ACHN (cell line): ENCODE measurements around the gene GSTO2.

Experiments used
- DNase-seq: peaks from one replicate; pipeline ENCODE4 v3.0.0-alpha.2; 2015
- in situ Hi-C: cut with HindIII; loops from 2 replicates; pipeline ENCODE4 v1.10.0; 2017; ENCODE audit warnings: low sequenced_read_pairs, low pct_ligation_motif_present, low pct_unique_long_range_greater_than_20kb

Gene GSTO2

GRCh38 chr10:104300002-104300735 is 31.2 kb downstream of the GSTO2 start:
- in situ Hi-C loops: loop anchor here (10.0 kb wide), 1 partner anchor 45 kb away; the partner anchor contains the start of gene GSTO1
- peak; percentile 75 for DNase-seq

DNA sequence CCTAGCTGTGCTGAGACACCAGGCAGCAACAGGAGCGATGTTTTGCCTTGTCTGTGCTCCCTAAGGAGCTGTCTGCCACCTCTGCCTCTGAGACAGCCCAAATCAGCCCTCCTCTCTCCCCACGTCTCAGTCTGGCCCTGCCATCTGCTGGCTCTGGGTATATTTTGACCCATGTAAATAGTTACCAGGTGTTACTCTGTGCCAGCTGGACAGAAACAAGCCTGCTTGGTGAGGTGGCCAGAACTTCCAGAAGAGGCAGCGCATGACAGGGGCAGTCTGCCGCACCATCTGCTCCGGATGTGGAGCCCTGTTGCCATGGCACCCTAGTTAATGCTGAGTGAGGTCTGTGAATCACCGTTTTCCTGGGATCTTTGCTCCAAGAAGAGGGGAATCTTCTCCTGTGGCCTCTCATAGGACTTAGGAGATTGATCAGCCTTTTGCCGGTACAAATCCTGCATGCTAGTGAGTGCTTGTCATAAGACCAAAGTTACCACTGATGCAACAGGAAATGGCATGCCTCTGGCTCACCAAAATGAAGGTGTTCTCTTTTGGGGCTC is 31.8 kb downstream of the GSTO2 start:
- in situ Hi-C loops: loop anchor here (10.0 kb wide), 1 partner anchor 46 kb away; the partner anchor contains the start of gene GSTO1
- peak; percentile 98 for DNase-seq

DNA sequence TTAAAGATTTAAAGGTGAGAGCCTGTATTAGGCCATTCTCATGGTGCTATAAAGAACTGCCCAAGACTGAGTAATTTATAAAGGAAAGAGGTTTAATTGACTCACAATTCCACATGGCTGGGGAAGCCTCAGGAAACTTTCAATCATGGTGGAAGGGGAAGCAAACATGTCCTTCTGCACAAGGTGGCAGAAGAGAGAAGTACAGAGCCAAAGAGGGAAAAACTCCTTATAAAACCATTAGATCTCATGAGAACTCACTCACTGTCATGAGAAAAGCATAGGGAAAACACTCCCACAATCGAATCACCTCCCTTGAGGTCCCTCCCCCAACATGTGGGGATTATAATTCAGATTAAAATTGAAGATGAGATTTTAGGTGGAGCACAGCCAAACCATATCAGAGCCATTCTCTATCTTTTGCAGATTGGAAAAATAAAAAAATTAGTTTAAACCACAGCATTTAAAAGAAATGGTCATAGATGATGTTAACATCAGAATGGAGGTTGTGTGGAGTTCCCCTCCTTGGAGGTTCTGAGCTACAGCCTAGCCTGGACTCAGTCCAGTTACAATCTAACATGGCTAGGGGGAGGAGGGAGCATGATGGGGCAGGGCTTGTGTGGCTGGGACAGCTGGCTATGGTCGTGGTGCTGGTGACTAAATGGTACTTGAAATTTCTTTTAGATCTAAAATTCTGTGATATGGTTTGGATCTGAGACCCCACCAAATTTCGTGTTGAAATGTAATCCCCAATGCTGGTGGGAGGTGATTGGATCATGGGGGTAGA is 33.1 kb downstream of the GSTO2 start:
- in situ Hi-C loops: loop anchor here (10.0 kb wide), 1 partner anchor 47 kb away; the partner anchor contains the start of gene GSTO1
- no peak for DNase-seq

DNA sequence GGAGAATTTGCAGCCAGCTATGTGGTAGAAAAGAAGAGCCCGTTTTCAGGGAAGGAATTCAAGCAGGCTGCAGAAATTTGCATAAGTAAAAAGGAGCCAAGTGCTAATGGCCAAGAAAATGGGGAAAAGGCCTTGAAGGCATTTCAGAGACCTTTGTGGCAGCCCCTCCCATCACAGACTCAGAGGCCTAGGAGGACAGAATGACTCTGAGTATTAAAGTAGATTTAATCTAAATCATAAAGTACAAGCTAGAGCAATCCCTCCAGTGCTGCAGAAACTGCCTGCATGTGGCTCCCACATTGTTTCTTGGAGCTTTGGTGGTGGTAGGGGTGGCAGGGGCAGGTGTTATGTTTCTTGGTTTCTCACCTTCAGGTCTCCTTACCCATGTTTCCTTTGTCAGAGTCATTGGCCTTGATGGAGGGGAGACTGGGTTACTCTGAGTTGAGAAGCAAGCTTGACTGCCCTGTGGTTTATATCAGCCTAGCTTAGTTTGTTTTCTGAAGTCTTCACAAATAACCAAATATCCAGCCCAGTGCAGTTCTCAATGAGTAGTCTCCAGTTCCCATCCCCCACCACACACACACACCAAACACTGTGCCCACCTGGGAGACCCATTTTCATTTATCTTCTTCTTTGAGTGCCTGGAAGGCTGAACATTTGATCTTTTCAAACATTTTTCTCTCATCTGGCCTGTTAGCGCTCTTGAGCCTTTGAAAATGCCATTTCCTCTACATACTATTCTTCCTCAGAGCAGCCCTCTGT is 34.8 kb downstream of the GSTO2 start:
- in situ Hi-C loops: loop anchor here (10.0 kb wide), 1 partner anchor 49 kb away; the partner anchor contains the start of gene GSTO1
- no peak for DNase-seq

GRCh38 chr10:104304356-104304745 is 35.4 kb downstream of the GSTO2 start:
- DNase-seq: no peak
- in situ Hi-C loops: loop anchor here (10.0 kb wide), 1 partner anchor 50 kb away; the partner anchor contains the start of gene GSTO1

DNA sequence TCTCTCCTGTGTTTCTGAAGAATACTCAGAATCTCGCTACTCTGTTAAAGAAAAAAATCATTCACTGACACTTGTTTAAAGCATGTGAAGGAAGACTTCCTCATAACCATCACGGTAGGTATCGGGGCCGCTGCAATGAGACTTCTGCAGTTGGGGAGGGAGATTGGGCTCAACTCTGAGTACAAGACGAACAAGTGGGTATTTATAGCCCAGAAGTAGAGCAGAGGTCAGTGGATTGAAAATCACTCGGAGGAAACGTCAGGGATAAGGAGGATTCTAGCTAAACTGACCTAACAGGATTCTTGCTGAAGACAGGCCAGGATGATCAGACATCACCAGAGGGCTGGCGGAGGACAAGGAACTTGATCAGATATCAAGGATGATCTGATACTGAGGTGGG is 35.9 kb downstream of the GSTO2 start:
- in situ Hi-C loops: loop anchor here (10.0 kb wide), 1 partner anchor 50 kb away; the partner anchor contains the start of gene GSTO1
- DNase-seq: no peak

- no peak for DNase-seq
- in situ Hi-C loops: loop anchor here (10.0 kb wide), 1 partner anchor 52 kb away; the partner anchor contains the start of gene GSTO1
Measured at GRCh38 chr10:104306897-104307296, 37.9 kb downstream of the GSTO2 start.

DNA sequence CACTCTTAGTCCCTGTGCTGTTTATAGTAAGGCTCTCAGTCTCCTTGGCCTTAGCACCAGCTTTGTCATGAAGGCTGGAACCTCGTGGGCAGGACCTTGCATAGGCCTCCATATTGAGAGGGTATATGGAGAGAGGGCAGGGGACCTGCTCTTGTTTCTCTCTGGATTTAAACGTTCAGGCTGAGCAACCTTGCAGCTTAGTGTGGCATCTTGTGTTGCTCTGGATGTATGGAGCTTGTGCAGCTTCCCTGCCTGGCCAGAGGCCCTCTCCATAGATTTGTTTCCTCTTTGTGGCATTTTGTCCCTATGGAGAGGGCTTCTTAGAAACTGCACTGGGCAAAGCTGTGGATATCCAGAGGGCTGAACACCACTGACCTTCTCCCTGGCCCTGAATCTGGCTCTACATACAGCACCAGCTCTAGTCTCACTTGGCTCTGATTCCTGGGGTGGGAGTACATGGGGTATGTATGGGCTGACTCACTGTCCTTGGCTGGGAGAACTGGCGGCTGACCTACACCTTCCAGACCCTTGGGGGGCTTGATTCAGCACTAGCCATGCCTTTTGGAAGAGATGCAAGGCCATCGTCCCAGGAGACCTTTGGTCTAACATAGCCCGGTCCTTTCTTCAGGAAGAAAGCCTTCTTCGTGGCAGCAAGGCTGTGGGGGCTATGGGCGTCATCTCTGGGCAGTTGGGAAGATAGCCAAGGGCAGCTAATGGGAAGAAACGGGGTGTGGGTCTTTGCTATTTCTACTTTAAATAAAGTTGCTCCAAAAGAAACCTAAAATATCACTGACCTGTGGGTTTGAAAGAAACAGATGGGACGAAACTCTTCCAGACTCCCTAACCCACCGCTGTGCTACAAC is 38.8 kb downstream of the GSTO2 start:
- in situ Hi-C loops: loop anchor here (10.0 kb wide), 1 partner anchor 53 kb away; the partner anchor contains the start of gene GSTO1
- no peak for DNase-seq

DNA sequence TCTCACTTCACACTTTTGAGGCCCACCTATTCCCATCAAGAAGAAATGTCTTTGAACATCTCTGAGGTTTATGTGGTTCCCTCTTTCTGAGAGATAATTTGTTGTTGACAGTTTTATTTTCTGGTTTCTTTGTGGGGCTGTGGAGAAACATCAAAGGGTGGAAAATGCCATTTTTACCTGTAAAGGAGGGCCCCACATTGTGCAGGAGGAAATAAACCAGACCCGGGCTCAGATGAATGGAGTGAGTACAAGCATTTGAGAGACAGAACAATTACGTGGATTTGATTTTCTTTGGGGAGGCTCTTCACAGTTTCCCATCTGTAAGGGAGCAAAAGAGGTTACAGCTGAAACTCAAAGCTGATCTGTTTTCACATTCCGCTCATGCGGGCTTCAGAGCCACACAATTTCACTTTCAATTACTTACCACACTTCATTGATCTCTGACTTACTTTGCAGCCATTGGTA is 39.5 kb downstream of the GSTO2 start:
- no peak for DNase-seq
- in situ Hi-C loops: loop anchor here (10.0 kb wide), 1 partner anchor 54 kb away; the partner anchor contains the start of gene GSTO1

- DNase-seq: peak; percentile 63
- in situ Hi-C loops: loop anchor here (10.0 kb wide), 1 partner anchor 55 kb away; the partner anchor contains the start of gene GSTO1
Measured at GRCh38 chr10:104309980-104310978, 41.3 kb downstream of the GSTO2 start.

DNA sequence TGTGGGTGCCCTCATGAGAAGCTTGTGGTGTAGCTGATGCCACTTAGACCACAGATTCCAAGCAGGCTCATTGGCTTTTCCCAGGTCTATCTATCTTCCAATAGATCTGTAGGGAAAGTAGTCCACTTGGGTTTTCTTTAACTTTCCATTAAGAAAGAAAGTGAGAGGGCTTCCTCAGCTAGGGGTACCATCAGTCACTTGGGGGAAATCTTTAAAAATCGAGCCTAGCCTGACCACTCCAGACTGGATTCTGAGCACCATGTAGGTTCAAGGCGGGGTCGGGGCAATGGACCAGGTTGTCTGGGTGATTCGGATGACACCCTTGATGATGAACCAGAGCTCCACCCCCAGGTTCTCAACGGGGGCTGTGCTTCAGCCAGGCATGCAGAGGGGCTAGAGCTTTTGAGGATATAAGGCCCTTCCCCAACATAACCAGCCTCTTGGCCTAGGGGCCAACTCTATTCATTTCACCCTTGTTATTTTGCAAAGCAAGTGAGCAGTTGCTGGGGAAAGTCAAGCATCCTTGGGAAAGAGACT is 42.3 kb downstream of the GSTO2 start:
- no peak for DNase-seq
- in situ Hi-C loops: no loop called here

GRCh38 chr10:104314591-104315485 is 45.9 kb downstream of the GSTO2 start:
- in situ Hi-C loops: no loop called here
- DNase-seq: no peak

DNA sequence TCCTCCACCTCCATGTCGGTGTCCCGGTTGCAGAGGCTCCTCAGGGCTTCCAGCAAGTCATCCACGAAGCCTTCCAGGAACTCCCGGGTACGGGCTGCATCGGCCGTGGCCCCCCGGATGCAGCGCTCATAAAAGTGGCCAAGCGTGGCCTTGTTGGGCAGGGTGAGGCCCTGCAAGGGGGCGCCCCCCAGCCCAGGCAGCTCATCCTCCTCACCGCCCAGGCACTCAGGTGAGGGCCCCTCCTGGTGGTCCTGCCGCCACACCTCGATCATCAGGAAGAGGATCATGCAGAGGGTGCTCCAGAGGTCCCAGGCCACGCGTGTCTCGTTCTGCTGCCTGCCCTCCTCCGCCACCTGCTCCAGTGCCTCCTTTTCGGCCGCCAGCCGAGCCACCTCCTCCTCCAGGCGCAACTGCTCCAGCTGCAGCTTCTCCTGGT is 46.5 kb downstream of the GSTO2 start:
- in situ Hi-C loops: no loop called here

GRCh38 chr10:104316321-104317099 is 47.5 kb downstream of the GSTO2 start:
- DNase-seq: no peak
- in situ Hi-C loops: no loop called here

More for the DNA sequence above, 46.5 kb downstream of the GSTO2 start:
- no peak for DNase-seq
